Pons (tissue), 1 donor: ENCODE data around the gene SUPT16H.
A peak's percentile ranks its signal among the peaks of the same experiment; 100 is the strongest.
"Not testable (repeated sequence)": the region's sequence is repeated elsewhere in the genome, so short reads cannot be mapped to it uniquely, and the experiment has no call there.

ENCODE experiments used
- DNase-seq: peaks from one replicate; pipeline ENCODE4 v3.0.0-alpha.2; 2016; ENCODE audit warnings: low spot score

SUPT16H gene

DNA sequence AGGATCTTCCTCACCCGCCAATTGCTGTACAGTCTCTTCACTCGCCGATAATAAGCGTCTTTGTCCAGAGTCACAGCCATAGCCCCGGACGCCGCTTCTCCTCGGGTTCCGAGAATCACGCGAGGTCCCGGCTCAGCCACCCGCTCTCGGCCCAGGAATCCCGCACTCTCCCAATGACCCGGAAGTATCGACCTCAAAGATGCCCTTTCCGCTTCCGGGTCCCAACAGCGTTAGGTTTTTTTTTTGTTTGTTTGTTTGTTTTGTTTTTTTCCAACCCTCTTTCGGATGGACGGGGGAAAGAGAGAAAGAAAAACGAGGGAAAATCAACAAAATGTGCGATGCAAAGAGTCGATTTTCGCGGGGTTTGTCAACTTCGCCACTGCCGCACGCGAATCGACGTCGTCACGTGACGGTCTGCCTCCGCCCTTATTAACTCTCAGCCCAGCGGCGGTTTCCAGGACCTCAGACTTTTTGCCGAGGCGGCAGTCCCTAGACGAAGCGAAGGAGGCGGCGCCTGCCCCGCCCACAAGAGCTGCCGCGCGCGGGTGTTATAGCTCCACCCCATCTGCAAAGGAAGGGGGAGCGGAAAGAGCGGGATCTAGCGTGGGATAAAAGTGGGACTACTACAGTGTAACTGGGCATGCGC, at the start of gene SUPT16H:
TSS of gene SUPT16H (minus strand) at position 172 of the 646 bp plus-strand sequence. CDS start at position 80, 92 bp downstream.
- DNase-seq: peak; percentile 94

DNA sequence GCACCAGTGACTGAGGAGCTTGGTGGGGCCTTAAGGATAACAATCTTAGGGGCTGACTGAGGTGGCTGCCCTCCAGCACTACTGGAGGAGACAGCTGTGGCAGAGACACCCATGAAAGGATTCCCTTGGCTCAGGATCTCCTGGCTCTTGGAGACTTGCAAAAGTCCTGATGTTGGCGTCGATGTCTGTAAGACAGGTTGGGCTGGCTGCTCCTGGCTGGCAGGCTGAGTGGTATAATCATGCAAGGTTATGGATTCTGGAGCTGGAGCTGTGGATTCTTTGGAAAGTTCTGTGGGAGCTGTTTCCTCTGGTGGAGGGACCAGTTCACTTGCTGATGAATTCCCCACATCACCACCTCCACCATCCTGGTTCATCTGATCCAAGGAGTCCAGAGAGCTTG, 47.3 kb upstream of the SUPT16H start:
- DNase-seq: no peak

DNA sequence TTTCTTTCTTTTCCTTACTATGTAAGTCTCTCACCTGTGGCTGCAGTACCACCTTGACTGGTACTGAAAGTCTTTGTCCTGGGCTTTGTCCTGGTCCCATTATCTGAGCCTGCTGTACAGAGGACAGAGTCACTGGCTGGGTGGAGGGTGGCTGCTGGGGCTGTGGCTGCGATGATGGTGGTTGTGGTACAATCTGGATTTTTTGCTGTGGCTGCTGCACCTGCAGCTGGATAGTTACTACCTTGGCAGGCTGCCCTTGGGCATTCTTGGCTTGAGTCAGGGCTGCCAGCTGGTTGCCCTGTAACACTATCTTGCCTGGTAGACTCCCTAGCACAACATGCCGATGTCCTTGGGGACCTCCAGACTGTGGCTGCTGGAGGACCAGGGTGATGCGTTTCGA, 45.1 kb upstream of the SUPT16H start:
- DNase-seq: no peak

DNA sequence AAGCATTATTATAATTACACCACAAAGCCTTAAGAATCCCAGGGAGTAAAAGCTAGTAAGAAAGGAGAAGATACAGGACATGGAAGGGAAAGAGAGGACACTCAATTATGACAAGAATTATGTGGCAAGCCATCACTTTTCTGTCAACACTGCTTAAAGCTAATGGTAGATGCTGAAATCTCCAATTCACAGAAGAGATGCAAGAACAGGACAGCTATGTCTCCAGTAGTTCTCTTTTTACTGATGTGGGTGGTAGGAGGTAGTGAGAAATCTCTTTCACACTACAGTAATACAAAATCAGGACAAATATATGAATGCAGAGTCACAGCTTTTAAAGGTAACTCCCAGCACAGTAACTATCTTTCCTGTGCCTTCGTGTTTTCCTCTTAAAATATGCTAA, 42.9 kb upstream of the SUPT16H start:
- no peak for DNase-seq

DNA sequence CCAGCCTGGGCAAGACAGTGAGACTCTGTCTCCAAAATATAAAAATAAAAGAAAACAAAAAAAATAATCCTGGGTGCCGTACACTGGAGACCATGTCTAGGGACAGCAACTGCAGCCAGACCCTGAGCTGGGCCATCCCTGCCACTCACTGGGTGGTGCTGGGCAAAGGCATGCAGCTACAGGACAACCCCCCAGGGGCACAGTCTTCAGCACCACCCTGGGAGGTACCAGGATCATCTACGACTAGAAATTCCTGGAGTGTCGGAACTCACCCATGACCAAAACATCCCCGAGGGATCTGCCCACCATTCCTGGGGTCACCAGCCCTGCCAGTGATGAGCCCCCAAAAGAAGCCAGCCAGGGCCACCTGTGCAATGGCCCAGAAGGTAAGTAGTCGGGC, 35.7 kb upstream of the SUPT16H start:
- no peak for DNase-seq

DNA sequence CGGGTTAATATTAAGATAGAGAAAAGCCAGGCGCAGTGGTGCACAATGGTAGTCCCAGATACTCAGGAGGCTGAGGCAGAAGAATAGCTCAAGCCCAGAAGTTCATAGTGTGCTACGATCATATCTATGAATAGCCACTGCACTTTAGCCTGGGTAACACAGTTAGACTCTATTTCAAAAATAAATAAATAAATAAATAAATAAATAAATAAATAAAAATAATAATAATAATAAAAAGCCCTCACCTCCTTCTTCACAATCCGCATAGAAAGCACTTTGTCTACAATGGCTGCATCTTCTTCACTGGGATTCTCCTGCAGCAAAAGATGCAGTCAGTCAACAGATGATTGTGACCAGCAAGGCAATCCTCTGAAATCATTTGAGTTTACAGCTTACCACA, 31.5 kb upstream of the SUPT16H start:
- no peak for DNase-seq

DNA sequence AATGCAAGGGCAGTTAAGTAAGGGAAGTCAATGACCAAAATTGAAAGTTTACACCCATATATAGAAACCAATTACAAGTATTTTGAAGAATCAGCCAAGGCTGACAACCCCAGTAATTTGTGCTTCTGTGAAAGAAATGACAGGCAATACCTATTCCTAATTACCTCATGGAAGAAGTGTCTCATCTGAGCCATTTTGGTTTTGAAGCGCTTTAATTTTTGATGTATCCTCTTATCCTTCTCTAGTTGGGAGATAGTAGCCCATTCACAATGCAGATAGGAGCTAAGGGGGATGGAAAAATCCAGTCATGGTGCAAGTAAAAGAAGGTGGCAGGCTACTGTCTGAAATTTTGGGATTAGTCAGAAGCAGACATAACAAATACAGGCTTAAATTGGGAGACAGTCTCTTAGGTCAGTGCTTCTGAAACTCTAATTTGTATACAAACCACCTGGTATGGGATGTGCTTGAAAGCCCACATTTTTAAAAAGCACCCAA, 30.4 kb upstream of the SUPT16H start:
- DNase-seq: no peak

DNA sequence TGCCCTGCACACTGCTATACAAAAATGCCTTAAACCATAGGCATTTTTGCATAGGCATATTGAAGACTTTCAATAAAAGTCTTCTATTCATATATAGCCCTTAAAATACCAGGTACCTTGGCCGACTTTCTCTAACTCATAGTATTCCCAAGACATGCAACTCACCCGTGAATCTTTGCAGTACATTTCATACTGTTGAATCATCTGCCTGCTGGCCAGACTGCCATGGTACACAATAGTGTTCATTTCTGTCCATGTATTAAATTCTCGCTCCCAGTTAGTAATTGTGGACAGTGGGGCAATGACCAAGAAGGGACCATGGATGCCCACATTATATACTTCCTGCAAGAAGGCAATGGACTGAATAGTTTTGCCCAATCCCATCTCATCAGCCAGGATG, 24.3 kb upstream of the SUPT16H start:
- DNase-seq: no peak

DNA sequence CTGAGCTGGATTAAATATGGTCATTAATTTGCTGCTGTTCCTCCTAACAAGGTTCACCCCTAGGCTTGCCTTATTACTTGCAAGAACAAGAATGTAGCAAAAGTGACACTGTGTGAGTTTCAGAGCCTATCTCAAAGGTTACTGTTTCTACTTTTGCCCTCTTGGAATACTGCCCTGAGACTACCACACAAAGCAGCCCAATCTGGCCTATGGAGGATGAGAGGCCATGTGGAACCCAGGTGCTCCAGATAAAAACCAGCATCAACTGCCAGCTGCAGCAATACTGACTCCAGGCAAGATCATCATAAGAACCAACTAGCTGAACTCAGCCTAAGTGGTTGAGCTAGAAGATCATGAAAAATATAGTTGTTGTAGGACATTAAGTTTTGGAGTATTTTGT, 22.4 kb upstream of the SUPT16H start:
- DNase-seq: no peak

DNA sequence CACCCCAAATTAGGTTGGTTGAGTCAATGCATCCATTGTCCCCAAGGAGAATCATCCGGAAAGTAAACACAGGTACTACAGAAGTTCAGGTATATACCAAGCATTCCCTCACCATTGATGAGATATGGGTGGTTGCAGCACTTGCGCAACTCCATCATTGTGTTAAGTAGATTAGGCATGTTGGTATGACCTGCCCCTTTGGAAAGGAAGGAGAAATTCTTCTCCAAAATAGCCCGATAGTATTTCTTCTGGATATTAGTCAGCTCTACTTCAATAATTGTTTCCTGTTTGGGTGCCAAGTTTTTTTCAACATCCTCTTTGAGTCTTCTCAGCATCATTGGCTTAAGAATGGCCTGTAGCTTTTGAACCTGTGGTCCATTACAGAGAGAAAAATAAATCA, 21.3 kb upstream of the SUPT16H start:
- no peak for DNase-seq

DNA sequence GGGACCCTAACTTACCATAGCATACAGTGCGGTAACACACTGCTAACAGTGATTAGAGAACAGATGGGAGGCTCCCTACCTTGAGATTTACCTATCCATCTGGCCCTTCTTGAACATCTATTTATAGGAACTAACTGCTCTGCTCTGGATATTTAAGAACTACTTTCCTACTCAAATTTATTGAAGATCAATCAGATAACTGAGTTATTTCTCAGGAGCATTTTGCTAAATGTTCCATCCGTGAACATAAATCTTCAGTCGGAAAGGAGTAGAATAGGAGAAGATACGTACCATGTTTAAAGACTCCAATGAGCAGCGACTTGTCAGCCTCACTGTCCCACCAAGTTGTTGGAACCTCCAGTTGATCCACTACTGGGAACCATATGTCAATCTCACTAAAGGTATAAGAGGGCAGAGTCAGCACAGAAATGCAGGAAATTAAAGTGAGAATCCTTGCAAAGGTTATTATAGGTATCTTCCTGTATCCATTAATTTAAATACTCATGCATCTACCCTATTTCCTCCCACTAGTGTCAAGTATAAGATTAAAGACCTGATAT, 15.6 kb upstream of the SUPT16H start:
- peak; percentile 6 for DNase-seq

DNA sequence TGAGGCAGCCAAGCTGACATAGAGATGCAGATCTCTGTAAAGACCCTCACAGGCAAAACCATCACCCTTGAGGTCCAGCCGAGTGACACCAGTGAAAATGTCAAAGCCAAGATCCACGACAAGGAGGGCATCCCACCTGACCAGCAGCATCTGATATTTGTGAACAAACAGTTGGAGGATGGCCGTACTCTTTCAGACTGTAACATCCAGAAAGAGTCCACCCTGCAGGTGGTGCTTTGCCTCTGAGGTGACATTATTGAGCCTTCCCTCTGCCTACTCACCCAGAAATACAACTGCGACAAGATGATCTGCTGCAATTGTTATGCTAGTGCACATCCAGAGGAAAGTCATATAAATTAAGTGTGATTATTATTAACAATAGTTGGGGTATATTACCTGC, 15.1 kb upstream of the SUPT16H start:
- no peak for DNase-seq

DNA sequence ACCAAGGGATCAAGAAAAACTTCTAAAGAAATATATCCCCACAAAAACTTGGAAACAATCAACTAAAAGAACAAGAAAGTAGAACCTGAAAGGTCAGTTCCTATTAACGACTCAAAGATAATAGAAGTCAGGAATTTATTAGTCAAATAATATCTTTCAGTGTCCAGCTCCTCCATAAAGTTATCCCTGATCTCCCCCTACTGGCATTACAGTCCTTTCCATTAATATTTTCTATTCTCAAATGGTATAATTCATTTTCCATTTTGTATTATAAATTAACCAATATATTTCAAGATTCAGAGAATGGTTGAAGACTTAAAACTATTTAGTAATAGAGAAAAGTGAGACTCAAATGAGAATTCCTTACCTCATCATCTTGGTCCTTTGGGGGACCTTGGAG, 11.6 kb upstream of the SUPT16H start:
- DNase-seq: no peak

DNA sequence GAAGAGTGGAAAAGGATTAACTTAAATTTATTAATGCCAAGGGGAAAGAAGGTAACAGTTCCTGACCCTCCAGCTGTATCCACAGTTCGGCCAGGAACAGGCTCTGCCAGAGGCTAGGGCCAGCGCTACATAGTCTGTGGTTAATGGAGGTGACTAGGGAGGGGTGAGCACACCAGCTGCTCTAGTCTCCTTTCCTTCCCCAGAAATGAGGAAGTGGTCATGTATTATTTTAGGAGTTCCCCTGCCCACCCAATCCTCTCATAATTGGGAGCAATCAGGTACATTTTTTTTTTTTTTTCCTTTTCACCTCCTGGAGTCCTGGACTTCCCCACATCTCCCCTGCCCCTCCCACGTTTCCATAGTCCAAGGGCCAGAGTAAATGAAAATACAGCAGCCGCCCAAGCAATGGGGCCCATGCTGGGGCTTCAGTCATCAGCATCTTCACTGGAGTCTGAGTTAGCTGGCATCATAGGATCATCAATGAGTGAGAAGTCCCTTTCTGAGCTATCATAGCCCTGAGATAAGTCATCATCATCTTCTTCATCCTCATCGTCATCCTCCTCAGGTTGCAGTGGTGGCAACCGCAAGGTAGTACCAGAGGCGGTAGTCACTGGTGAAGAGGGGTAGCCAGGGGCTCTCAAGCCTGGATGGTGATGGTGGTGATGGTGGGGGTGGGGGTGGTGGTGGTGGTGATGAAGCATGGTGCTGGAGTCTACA, 1.5 kb upstream of the SUPT16H start:
- peak; percentile 10 for DNase-seq

DNA sequence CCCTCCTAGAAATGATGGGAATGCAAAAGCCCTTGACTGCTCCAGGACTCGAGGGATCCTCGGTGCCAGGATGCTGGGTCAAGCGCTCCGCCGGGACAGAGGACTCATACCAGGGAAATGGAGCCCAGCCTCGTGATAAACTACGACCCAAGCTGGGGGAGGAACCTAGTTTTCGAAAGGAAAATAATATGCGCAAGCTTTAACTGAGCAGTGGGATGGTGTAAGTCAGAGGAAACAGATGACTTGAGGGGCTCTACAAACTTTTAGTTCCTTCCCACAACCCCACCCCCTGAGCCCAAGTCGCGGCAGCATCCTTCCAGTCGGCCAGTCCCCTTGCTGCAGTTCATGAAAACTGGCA, 654 bp upstream of the SUPT16H start:
- DNase-seq: no peak

DNA sequence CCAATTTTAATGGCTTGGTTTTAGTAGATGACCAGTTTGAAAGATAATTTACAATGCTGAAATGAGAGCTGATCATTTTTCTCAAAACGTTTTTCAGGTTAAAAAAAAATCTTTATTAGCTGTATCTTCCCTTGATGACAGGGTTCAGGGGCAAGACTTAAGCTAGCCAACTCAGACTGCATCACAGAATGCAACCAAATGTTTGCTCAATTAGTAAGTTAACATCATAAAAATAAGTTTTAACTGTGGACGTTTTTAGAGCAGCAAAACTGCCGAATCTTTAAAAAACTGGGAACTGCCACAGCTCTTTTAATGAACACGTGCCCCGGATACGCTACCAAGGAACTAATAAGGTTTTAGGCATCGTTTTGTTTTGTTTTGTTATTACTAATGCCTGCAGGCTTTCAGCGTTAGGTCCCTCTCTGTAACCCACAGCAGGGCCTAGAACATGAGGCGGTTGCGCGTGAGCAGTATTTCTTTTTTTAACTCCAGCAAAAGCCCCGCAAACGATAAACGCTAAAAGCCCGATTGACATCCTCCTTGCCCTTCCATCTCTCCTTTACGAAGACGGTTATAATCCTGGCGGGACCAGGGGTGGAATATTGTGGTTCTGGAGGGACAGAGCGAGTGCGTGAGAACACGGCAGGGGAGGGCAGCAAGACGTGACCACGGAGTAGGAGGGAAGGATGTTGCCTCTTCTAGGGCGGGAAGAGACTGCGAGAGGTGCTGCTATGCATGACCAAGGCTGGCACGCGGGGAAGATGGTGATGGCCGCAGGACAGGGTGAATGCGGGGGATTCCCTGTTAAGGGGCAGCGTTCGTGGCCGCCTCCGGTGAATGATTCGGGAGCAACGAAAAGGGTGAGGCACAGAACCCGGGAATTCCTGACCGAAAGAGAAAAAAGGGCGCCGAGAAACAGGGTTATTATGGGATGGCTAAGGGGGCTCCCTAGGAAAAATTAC, 652 bp downstream of the SUPT16H start:
- DNase-seq: peak; percentile 7

DNA sequence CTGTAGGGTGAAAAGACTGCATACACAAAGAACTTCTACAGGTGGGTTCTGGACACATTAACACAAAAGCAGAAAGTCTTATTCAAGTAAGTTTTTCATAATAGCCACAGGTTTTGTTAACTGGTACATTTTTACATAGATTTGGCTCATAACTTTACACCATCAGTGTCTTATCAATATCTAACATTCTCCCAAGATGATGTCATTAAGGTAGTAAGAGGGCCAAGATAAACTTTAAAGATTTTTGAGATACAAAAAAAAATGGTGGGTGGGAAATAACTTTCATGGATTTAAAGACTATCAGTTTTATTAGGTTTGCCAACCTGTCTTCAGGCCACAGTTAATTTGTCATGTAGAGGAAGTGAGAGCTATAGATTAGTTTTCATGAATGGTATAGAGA, 1.7 kb downstream of the SUPT16H start:
- DNase-seq: no peak

DNA sequence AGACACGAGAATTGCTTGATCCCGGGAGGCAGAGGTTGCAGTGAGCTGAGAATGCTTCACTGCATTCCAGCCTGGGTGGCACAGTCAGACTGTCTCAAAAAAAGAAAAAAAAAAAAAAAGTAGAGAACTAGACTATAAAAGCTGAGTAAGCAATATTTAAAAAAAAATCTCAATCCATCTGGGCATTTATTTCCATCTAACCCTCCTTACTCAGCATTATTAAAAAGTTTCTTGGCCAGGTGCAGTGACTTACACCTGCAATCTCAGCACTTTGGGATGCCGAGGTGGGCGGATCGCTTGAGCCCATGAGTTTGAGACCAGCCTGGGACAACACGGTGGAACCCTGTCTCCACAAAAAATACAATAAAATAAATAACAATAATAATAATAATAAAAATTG, 4.5 kb downstream of the SUPT16H start:
- no peak for DNase-seq

DNA sequence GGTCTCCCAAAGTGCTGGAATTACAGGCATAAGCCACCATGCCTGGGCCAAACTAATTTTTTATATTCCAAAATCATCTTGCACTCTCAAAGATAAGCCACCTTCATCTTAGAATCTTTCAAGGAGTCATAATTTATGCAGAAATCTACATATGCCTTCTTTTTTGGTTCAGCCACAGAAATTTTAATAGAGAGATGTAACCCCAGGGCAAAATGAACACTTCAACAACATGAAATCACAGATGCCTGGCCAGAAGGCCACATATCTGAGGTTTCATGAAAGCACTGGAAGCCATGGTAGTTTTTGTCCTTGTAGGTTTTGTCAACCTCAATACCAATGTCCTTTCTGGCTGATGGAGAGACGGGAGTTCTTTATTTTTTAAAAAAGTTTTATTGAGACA, 9.8 kb downstream of the SUPT16H start:
- DNase-seq: no peak

DNA sequence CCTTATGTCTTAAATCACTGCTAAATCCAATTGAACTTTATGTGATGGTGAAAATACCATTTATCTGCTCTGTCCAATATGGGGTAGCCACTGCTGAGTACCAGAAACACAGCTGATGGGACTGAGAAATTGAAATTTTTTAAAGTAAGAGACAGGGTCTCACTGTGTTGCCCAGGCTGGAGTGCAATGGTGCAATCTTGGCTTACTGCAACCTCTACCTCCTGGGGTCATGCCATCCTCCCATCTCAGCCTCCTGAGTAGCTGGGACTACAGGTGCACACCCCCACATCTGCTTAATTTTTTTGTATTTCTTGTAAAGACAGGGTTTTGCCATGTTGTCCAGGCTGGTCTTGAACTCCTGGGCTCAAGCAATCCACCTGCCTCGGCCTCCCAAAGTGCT, 11.0 kb downstream of the SUPT16H start:
- DNase-seq: not testable (repeated sequence)

DNA sequence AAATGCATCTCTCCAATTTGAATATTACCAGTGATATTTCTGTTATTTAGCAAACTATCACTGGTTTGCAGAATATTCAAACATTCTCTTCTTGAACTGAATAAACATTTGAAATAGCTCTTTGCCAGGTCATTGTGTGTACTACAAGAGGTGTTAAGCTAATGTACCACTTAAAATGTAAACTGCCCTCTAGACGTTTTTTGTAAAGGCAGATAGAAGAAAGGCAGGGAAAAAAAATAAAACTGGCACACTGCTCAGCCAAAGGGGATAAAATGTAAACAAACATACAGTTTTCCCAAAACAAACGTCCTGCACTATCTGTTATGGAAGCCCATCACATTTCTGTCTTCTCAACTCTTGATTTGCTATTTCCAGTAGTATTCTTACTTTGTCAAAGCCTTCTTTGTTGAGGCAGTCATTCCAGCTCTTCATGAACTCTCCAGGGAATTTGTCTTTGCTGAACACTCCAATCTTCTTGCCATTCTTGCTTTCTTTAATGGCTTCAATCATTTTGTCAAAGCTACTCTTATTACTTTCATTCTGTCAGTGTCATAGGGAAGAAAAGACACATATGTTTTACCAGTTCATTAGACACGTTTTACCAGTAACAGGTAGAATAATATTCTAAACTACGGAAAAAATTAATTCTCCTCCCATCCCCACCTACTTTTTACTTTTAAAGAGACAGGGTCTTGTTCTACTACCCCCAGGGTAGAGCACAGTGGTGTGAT, 13.7 kb downstream of the SUPT16H start:
- no peak for DNase-seq
